K562 (cell line): ENCODE data around the gene NES. TPM values are rescaled to one million over a fixed set of nuclear protein-coding genes. Genes with fewer than 3 reads are reported as not detected.

Source experiments
- CBFA2T3 ChIP-seq: fragments of 450-650 bp; IDR thresholded peaks from 2 replicates; pipeline ENCODE4 v1.6.1; 2017
- CEBPB ChIP-seq: fragments of 450-650 bp; IDR thresholded peaks from 2 replicates; pipeline ENCODE4 v1.6.1; 2016; ENCODE audit warnings: missing genetic modification characterization, missing compliant biosample characterization
- CHCHD3 ChIP-seq: fragments of 250-450 bp; sonication (Bioruptor Pico); IDR thresholded peaks from 2 replicates; pipeline ENCODE4 v2.1.2; 2022; ENCODE audit warnings: mild to moderate bottlenecking
- CREM ChIP-seq: IDR thresholded peaks from 2 replicates; pipeline ENCODE4 v1.6.1; 2014; ENCODE audit warnings: antibody characterized with exemption, low read depth
- ELF4 ChIP-seq: fragments of 450-650 bp; formaldehyde crosslinking; IDR thresholded peaks from 2 replicates; pipeline ENCODE4 v1.4.0; 2022; ENCODE audit warnings: missing genetic modification characterization
- ESRRB ChIP-seq: fragments of 250-450 bp; sonication (Bioruptor Pico); IDR thresholded peaks from 2 replicates; pipeline ENCODE4 v1.5.0; 2020; ENCODE audit warnings: mild to moderate bottlenecking, moderate library complexity, borderline replicate concordance
- KAT2B ChIP-seq: IDR thresholded peaks from one replicate; pipeline ENCODE4 v1.6.1; 2012; ENCODE audit warnings: low read depth, mild to moderate bottlenecking, control low read depth, inconsistent platforms, low read length, moderate library complexity
- NFE2 ChIP-seq: IDR thresholded peaks from 2 replicates; pipeline ENCODE4 v1.6.1; 2014; ENCODE audit warnings: antibody characterized with exemption, low read depth
- NFXL1 ChIP-seq: fragments of 450-650 bp; formaldehyde crosslinking; IDR thresholded peaks from 2 replicates; pipeline ENCODE4 v1.4.0; 2021; ENCODE audit warnings: mild to moderate bottlenecking
- POLR2AphosphoS5 ChIP-seq: IDR thresholded peaks from 2 replicates; pipeline ENCODE4 v1.6.1; 2011; ENCODE audit warnings: mild to moderate bottlenecking, low read depth, low read length, moderate library complexity; ENCODE audit not compliant: control insufficient read depth, insufficient read depth
- POLR3A ChIP-seq: IDR thresholded peaks from 2 replicates; pipeline ENCODE4 v1.6.1; 2011; ENCODE audit warnings: borderline replicate concordance, mild to moderate bottlenecking, moderate library complexity; ENCODE audit not compliant: insufficient read length, insufficient read depth; ENCODE audit errors: extremely low read depth
- RBFOX2 ChIP-seq: fragments of 200-400 bp; formaldehyde crosslinking; IDR thresholded peaks from 2 replicates; pipeline ENCODE4 v1.6.1; 2017; ENCODE audit warnings: low read depth, mild to moderate bottlenecking, low read length, moderate library complexity
- RUNX1 ChIP-seq: sonication (generic); IDR thresholded peaks from 2 replicates; pipeline ENCODE4 v1.6.1; 2016; ENCODE audit warnings: antibody characterized with exemption, low read depth
- STAT6 ChIP-seq: sonication (generic); formaldehyde crosslinking; IDR thresholded peaks from 2 replicates; pipeline ENCODE4 v1.8.1; 2023; ENCODE audit warnings: mild to moderate bottlenecking, missing genetic modification reagents
- TAF1 ChIP-seq: IDR thresholded peaks from 2 replicates; pipeline ENCODE4 v1.6.1; 2011; ENCODE audit warnings: mild to moderate bottlenecking, low read length, moderate library complexity; ENCODE audit not compliant: insufficient read depth, control insufficient read depth, severe bottlenecking; ENCODE audit errors: extremely low read depth
- USF2 ChIP-seq: sonication (generic); formaldehyde crosslinking; IDR thresholded peaks from 2 replicates; pipeline ENCODE4 v1.5.0; 2020; ENCODE audit warnings: missing genetic modification reagents
- XRCC5 ChIP-seq: fragments of 200-400 bp; formaldehyde crosslinking; IDR thresholded peaks from 2 replicates; pipeline ENCODE4 v1.6.1; 2017; ENCODE audit warnings: low read depth, mild to moderate bottlenecking, low read length
- ZFX ChIP-seq: sonication (generic); formaldehyde crosslinking; IDR thresholded peaks from 2 replicates; pipeline ENCODE4 v1.8.0; 2022; ENCODE audit warnings: mild to moderate bottlenecking, missing genetic modification reagents, moderate library complexity
- ZNF311 ChIP-seq: fragments of 250-450 bp; sonication (Bioruptor Pico); IDR thresholded peaks from 2 replicates; pipeline ENCODE4 v1.4.0; 2020; ENCODE audit warnings: mild to moderate bottlenecking, moderate library complexity
- ZNF347 ChIP-seq: fragments of 450-650 bp; formaldehyde crosslinking; IDR thresholded peaks from 2 replicates; pipeline ENCODE4 v1.4.0; 2020; ENCODE audit warnings: low read depth, mild to moderate bottlenecking, moderate library complexity
- ZNF583 ChIP-seq: fragments of 250-450 bp; sonication (Bioruptor Pico); IDR thresholded peaks from 2 replicates; pipeline ENCODE4 v1.4.0; 2020
- ZNF639 ChIP-seq, 2 experiments: fragments of 200-800 bp in 1 of 2; sonication (Bioruptor generic) in 1 of 2; sonication (generic) in 1 of 2; formaldehyde crosslinking in 1 of 2; IDR thresholded peaks in 1 of 2; conservative IDR thresholded peaks in 1 of 2; 2 replicates each; pipeline versions ENCODE4 v1.5.0 to v1.6.1; 2016 to 2020; ENCODE audit warnings: missing compliant biosample characterization in 1 of 2, missing genetic modification characterization in 1 of 2, missing genetic modification reagents in 1 of 2
- ZNF655 ChIP-seq: fragments of 250-450 bp; sonication (Bioruptor Pico); IDR thresholded peaks from 2 replicates; pipeline ENCODE4 v1.5.0; 2021
- polyA plus RNA-seq, 8 experiments: library from polyadenylated mRNA; depleted of rRNA in 4 of 8; stranded (reverse) in 5 of 8; unstranded in 3 of 8; fragments of >200 nt; fragmentation: Nextera tagmentation in 2 of 8; fragmentation: Illumina TruSeq in 1 of 8; extraction: Ambion mirVana in 2 of 8; extraction: Trizol in 1 of 8; gene quantifications; 2 replicates each; pipeline versions ENCODE4 v1.2.1 to v1.2.3, GENCODE V29; 2011 to 2014; ENCODE audit warnings: inconsistent platforms in 1 of 8, missing spikeins in 1 of 8
- total RNA-seq, 7 experiments: library from RNA; depleted of rRNA in 6 of 7; stranded (reverse); fragments of >200 nt in 6 of 7; fragmentation: Illumina TruSeq in 2 of 7; extraction: Trizol in 2 of 7; gene quantifications; 2 replicates each; pipeline versions ENCODE4 v1.2.1 to v1.2.3, GENCODE V29; 2011 to 2021; ENCODE audit warnings: low replicate concordance in 1 of 7

NES gene
- total and polyA plus RNA-seq, 9 of the 15 experiments (the other 6 are each of a cell fraction or from before 2014, with no cell fraction given) = 0.10 to 8.6 (median 4.2) TPM

GRCh38 chr1:156705918-156706656, 28.9 kb upstream of the NES start (continued):
- TF ChIP-seq ZNF583 = no peak
- 0 out of 2 replicates have a peak, but pooled peaks have one; percentile 11 for TF ChIP-seq ZNF311 (CRISPR knock-in tag)
- TF ChIP-seq CEBPB (tag) = no peak
- no peak for TF ChIP-seq ZNF347 (CRISPR knock-in tag)
- no peak for TF ChIP-seq ELF4
- TF ChIP-seq CHCHD3 = no peak
- no peak for TF ChIP-seq NFE2
- TF ChIP-seq ESRRB (CRISPR knock-in tag) = no peak
- no peak for TF ChIP-seq POLR3A
- peak; percentile 50 for TF ChIP-seq TAF1
- TF ChIP-seq ZNF655 (CRISPR knock-in tag) = no peak
- TF ChIP-seq ZNF639 (CRISPR knock-in tag; conservative IDR thresholded peaks at IDR 0.05 in 1 of 2, IDR thresholded peaks at IDR 0.05 in 1 of 2) = no peak
- TF ChIP-seq NFXL1 (CRISPR knock-in tag) = no peak
- TF ChIP-seq RBFOX2 = peak; percentile 72
- no peak for TF ChIP-seq KAT2B
- peak; percentile 60 for TF ChIP-seq CREM
- no peak for TF ChIP-seq POLR2AphosphoS5
- no peak for TF ChIP-seq RUNX1
- TF ChIP-seq USF2 = no peak
- no peak for TF ChIP-seq XRCC5
- no peak for TF ChIP-seq CBFA2T3
- peak; percentile 58; the same call in 1 of the 2 replicates for TF ChIP-seq ZFX (CRISPR knock-in tag)
- TF ChIP-seq STAT6 (CRISPR knock-in tag) = peak; percentile 72; the same call in 1 of the 2 replicates
